Stimulated activated naive B cell treated with anti-CD40 and anti-IgM and Interleukin-4, amounts not matched to agents 10 μg/mL and 1 μg/mL and 100 μg/mL, for 72 hours (primary cell): ENCODE measurements around the gene TXNL4B.

Experiments
- ATAC-seq, 2 donors: fragments of 150-1000 bp; cut with Tn5 transposase; replicated peaks; 2 replicates each; pipeline ENCODE4 v1.10.0; 2021; ENCODE audit warnings: moderate library complexity in 1 of 2
- DNase-seq: peaks from one replicate; pipeline ENCODE4 v3.0.0; 2021
- H3K27ac Mint-ChIP-seq: one replicate; pipeline ENCODE4 v1.8.0; 2022; ENCODE audit warnings: mild to moderate bottlenecking, mixed read lengths
- H3K27me3 Mint-ChIP-seq, 2 donors: one replicate each; pipeline ENCODE4 v1.8.0; 2022; ENCODE audit warnings: mixed read lengths in 2 of 2
- H3K36me3 Mint-ChIP-seq, 2 donors: one replicate each; pipeline ENCODE4 v1.8.0; 2022; ENCODE audit warnings: mixed read lengths in 2 of 2, mild to moderate bottlenecking in 1 of 2
- H3K4me1 Mint-ChIP-seq, 2 donors: one replicate each; pipeline ENCODE4 v1.8.0; 2022; ENCODE audit warnings: mixed read lengths in 2 of 2, mild to moderate bottlenecking in 1 of 2
- H3K4me3 Mint-ChIP-seq, 2 donors: one replicate each; pipeline ENCODE4 v1.8.0; 2022; ENCODE audit warnings: mild to moderate bottlenecking in 2 of 2, mixed read lengths in 2 of 2, moderate library complexity in 1 of 2
- H3K9me3 Mint-ChIP-seq, 2 donors: one replicate each; pipeline ENCODE4 v1.8.0; 2022; ENCODE audit warnings: mixed read lengths in 2 of 2, mild to moderate bottlenecking in 1 of 2

The TXNL4B gene

GRCh38 chr16:72124148-72124547 is 30.7 kb upstream of the TXNL4B start:
- ATAC-seq (no peak), DNase-seq (no peak)
- Mint-ChIP-seq H3K4me3 (no peak overlapping the region), H3K36me3 (peaks cover 0 to 5% of the 10 kb centered on the region in 2 donors), H3K9me3 (no peaks in the 10 kb centered on the region), H3K27ac (no peak overlapping the region), H3K4me1 (peaks cover 7 to 17% of the 10 kb centered on the region in 2 donors), H3K27me3 (no peaks in the 10 kb centered on the region)

GRCh38 chr16:72123426-72123825 is 30.0 kb upstream of the TXNL4B start:
- Mint-ChIP-seq H3K4me3 (no peak overlapping the region), H3K27me3 (no peaks in the 10 kb centered on the region), H3K27ac (no peak overlapping the region), H3K9me3 (no peaks in the 10 kb centered on the region), H3K4me1 (peaks cover 8 to 21% of the 10 kb centered on the region in 2 donors), H3K36me3 (no peaks in the 10 kb centered on the region)
- no peak for ATAC-seq
- no peak for DNase-seq

GRCh38 chr16:72122916-72123315 is 29.5 kb upstream of the TXNL4B start:
- no peaks in the 10 kb centered on the region for H3K27me3 Mint-ChIP-seq
- no peaks in the 10 kb centered on the region for H3K36me3 Mint-ChIP-seq
- peaks cover 8 to 21% of the 10 kb centered on the region in 2 donors for H3K4me1 Mint-ChIP-seq
- no peak overlapping the region for H3K4me3 Mint-ChIP-seq
- H3K9me3 Mint-ChIP-seq, result no peaks in the 10 kb centered on the region
- ATAC-seq, result no peak
- H3K27ac Mint-ChIP-seq, result no peak overlapping the region
- DNase-seq, result no peak

GRCh38 chr16:72122308-72122707 is 28.9 kb upstream of the TXNL4B start:
- H3K4me1 Mint-ChIP-seq, result peaks cover 8 to 21% of the 10 kb centered on the region in 2 donors
- no peaks in the 10 kb centered on the region for H3K36me3 Mint-ChIP-seq
- H3K9me3 Mint-ChIP-seq, result no peaks in the 10 kb centered on the region
- no peak for ATAC-seq
- H3K27me3 Mint-ChIP-seq, result no peaks in the 10 kb centered on the region
- H3K27ac Mint-ChIP-seq, result peak overlapping the region; percentile 78
- no peak for DNase-seq
- no peak overlapping the region for H3K4me3 Mint-ChIP-seq

- no peak overlapping the region for H3K4me3 Mint-ChIP-seq
These were observed 26.6 kb upstream of the TXNL4B start for GRCh38 chr16:72120026-72120425.

GRCh38 chr16:72113616-72113945 is 20.2 kb upstream of the TXNL4B start:
- ATAC-seq (no peak), DNase-seq (no peak)
- H3K9me3 Mint-ChIP-seq, result peaks cover 2 to 4% of the 10 kb centered on the region in 2 donors
- H3K27me3 Mint-ChIP-seq, result no peaks in the 10 kb centered on the region
- no peak overlapping the region for H3K4me3 Mint-ChIP-seq
- peaks cover 0 to 2% of the 10 kb centered on the region in 2 donors for H3K4me1 Mint-ChIP-seq
- peaks cover 50 to 53% of the 10 kb centered on the region in 2 donors for H3K36me3 Mint-ChIP-seq
- no peak overlapping the region for H3K27ac Mint-ChIP-seq

More at GRCh38 chr16:72120026-72120425, 26.6 kb upstream of the TXNL4B start:
- Mint-ChIP-seq H3K27ac (no peak overlapping the region), H3K4me1 (peaks cover 2 to 13% of the 10 kb centered on the region in 2 donors), H3K9me3 (no peaks in the 10 kb centered on the region), H3K27me3 (no peaks in the 10 kb centered on the region), H3K36me3 (peaks cover 3% of the 10 kb centered on the region in 2 donors)
- DNase-seq (no peak), ATAC-seq (no peak)

- Mint-ChIP-seq H3K4me1 (no peaks in the 10 kb centered on the region), H3K36me3 (peaks cover 52 to 57% of the 10 kb centered on the region in 2 donors), H3K9me3 (peaks cover 2 to 4% of the 10 kb centered on the region in 2 donors), H3K27me3 (no peaks in the 10 kb centered on the region), H3K27ac (peak overlapping the region; percentile 14), H3K4me3 (no peak overlapping the region)
- no peak for DNase-seq
- no peak for ATAC-seq
These were observed 19.6 kb upstream of the TXNL4B start for GRCh38 chr16:72112906-72113615.

GRCh38 chr16:72112452-72112792 is 19.0 kb upstream of the TXNL4B start:
- Mint-ChIP-seq H3K36me3 (peaks cover 56 to 62% of the 10 kb centered on the region in 2 donors), H3K4me3 (no peak overlapping the region), H3K4me1 (no peaks in the 10 kb centered on the region), H3K27me3 (no peaks in the 10 kb centered on the region), H3K9me3 (peaks cover 2 to 4% of the 10 kb centered on the region in 2 donors), H3K27ac (no peak overlapping the region)
- ATAC-seq (no peak), DNase-seq (no peak)

GRCh38 chr16:72111657-72112451 is 18.4 kb upstream of the TXNL4B start:
- Mint-ChIP-seq H3K27me3 (no peaks in the 10 kb centered on the region), H3K4me3 (no peak overlapping the region), H3K9me3 (peaks cover 2 to 4% of the 10 kb centered on the region in 2 donors), H3K36me3 (peaks cover 61 to 68% of the 10 kb centered on the region in 2 donors), H3K27ac (no peak overlapping the region), H3K4me1 (no peaks in the 10 kb centered on the region)
- DNase-seq (no peak), ATAC-seq (no peak)

GRCh38 chr16:72110662-72111615 is 17.5 kb upstream of the TXNL4B start:
- Mint-ChIP-seq H3K27me3 (no peaks in the 10 kb centered on the region), H3K27ac (no peak overlapping the region), H3K4me3 (no peak overlapping the region), H3K4me1 (no peaks in the 10 kb centered on the region), H3K9me3 (peaks cover 2 to 4% of the 10 kb centered on the region in 2 donors), H3K36me3 (peaks cover 66 to 75% of the 10 kb centered on the region in 2 donors)
- DNase-seq (no peak), ATAC-seq (no peak)

- Mint-ChIP-seq H3K9me3 (peaks cover 2 to 4% of the 10 kb centered on the region in 2 donors), H3K4me1 (no peaks in the 10 kb centered on the region), H3K4me3 (no peak overlapping the region), H3K27me3 (no peaks in the 10 kb centered on the region), H3K27ac (no peak overlapping the region), H3K36me3 (peaks cover 72 to 81% of the 10 kb centered on the region in 2 donors)
- ATAC-seq (no peak), DNase-seq (no peak)
These were observed 16.6 kb upstream of the TXNL4B start for GRCh38 chr16:72109966-72110530.

- ATAC-seq (no peak), DNase-seq (no peak)
- no peaks in the 10 kb centered on the region for H3K4me1 Mint-ChIP-seq
- peaks cover 67 to 85% of the 10 kb centered on the region in 2 donors for H3K36me3 Mint-ChIP-seq
- H3K9me3 Mint-ChIP-seq, result no peaks in the 10 kb centered on the region
- H3K27ac Mint-ChIP-seq, result no peak overlapping the region
- no peak overlapping the region for H3K4me3 Mint-ChIP-seq
- H3K27me3 Mint-ChIP-seq, result no peaks in the 10 kb centered on the region
These were observed 15.9 kb upstream of the TXNL4B start for GRCh38 chr16:72109300-72109699.

GRCh38 chr16:72108353-72109102 is 15.1 kb upstream of the TXNL4B start:
- H3K9me3 Mint-ChIP-seq, result no peaks in the 10 kb centered on the region
- no peak overlapping the region for H3K27ac Mint-ChIP-seq
- DNase-seq (no peak), ATAC-seq (no peak)
- no peaks in the 10 kb centered on the region for H3K4me1 Mint-ChIP-seq
- H3K4me3 Mint-ChIP-seq, result no peak overlapping the region
- H3K36me3 Mint-ChIP-seq, result peaks cover 72 to 87% of the 10 kb centered on the region in 2 donors
- H3K27me3 Mint-ChIP-seq, result no peaks in the 10 kb centered on the region
